GM18951 (cell line): ENCODE data around the gene UFSP2.
"Not testable (repeated sequence)": the region's sequence is repeated elsewhere in the genome, so short reads cannot be mapped to it uniquely, and the experiment has no call there.

Experiments
- POLR2A ChIP-seq: IDR thresholded peaks from 4 replicates; pipeline ENCODE4 v1.6.1; 2011; ENCODE audit warnings: mild to moderate bottlenecking; ENCODE audit not compliant: insufficient read length, insufficient read depth; ENCODE audit errors: extremely low read depth
- in situ Hi-C: fragments of 300-500 bp; cut with MboI; formaldehyde crosslinking; loops from one replicate; pipeline ENCODE4 v1.12.0; 2022; ENCODE audit warnings: low sequenced_read_pairs, mixed read lengths, inconsistent platforms; ENCODE audit not compliant: unreplicated experiment

Gene UFSP2

GRCh38 chr4:185364886-185365285 is 60.9 kb downstream of the UFSP2 start:
- in situ Hi-C loops, result no loop called here
- TF ChIP-seq POLR2A, result no peak

- in situ Hi-C loops, result no loop called here
- no peak for TF ChIP-seq POLR2A
These were observed 62.5 kb downstream of the UFSP2 start for GRCh38 chr4:185363251-185363650.

- in situ Hi-C loops, result not testable (repeated sequence)
These were observed 63.2 kb downstream of the UFSP2 start for GRCh38 chr4:185362570-185362969.

- in situ Hi-C loops, result no loop called here
- no peak for TF ChIP-seq POLR2A
These were observed 63.9 kb downstream of the UFSP2 start for GRCh38 chr4:185361872-185362271.

- TF ChIP-seq POLR2A, result no peak
- in situ Hi-C loops, result no loop called here
These were observed 65.9 kb downstream of the UFSP2 start for GRCh38 chr4:185359767-185360446.

GRCh38 chr4:185358959-185359358 is 66.8 kb downstream of the UFSP2 start:
- no peak for TF ChIP-seq POLR2A
- in situ Hi-C loops, result no loop called here

- TF ChIP-seq POLR2A, result no peak
- in situ Hi-C loops, result no loop called here
These were observed 67.2 kb downstream of the UFSP2 start for GRCh38 chr4:185358514-185358913.

- in situ Hi-C loops, result no loop called here
- no peak for TF ChIP-seq POLR2A
These were observed 67.9 kb downstream of the UFSP2 start for GRCh38 chr4:185357733-185358440.

GRCh38 chr4:185357211-185357610 is 68.6 kb downstream of the UFSP2 start:
- in situ Hi-C loops, result no loop called here
- TF ChIP-seq POLR2A, result no peak

GRCh38 chr4:185352741-185353140 is 73.0 kb downstream of the UFSP2 start:
- in situ Hi-C loops, result no loop called here
- no peak for TF ChIP-seq POLR2A

- in situ Hi-C loops, result no loop called here
- no peak for TF ChIP-seq POLR2A
These were observed 73.6 kb downstream of the UFSP2 start for GRCh38 chr4:185352202-185352601.

- TF ChIP-seq POLR2A, result no peak
- in situ Hi-C loops, result no loop called here
These were observed 74.1 kb downstream of the UFSP2 start for GRCh38 chr4:185351691-185352090.
